Epidermal melanocyte (primary cell): ENCODE measurements around the gene EXO5.
"Not testable (repeated sequence)": the region's sequence is repeated elsewhere in the genome, so short reads cannot be mapped to it uniquely, and the experiment has no call there.

Experiments
- DNase-seq: peaks from one replicate; pipeline ENCODE4 v3.0.0; 2011; ENCODE audit warnings: low spot score; ENCODE audit not compliant: insufficient read length

EXO5 gene

GRCh38 chr1:40546957-40547356 lies 38.4 kb downstream of the EXO5 start:
- DNase-seq, result no peak

GRCh38 chr1:40553017-40553416 lies 44.5 kb downstream of the EXO5 start:
- no peak for DNase-seq

DNA sequence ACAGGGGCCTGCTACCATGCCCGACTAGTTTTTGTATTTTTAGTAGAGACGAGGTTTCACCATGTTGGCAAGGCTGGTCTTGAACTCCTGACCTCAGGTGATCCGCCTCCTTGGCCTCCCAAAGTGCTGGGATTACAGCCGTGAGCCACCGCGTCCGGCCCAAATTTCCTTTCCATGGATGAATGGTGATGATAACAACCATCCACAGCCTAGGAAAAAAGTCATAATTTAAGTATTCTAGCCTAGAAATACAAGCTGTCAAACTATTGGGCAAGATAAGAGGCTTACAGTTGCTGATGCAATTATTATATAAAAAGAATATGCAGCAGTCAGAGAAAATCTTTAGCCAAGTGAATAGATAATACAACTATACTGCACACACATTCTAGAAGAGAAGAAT lies 46.2 kb downstream of the EXO5 start:
- DNase-seq, result not testable (repeated sequence)

GRCh38 chr1:40556121-40556520 lies 47.6 kb downstream of the EXO5 start:
- no peak for DNase-seq

- DNase-seq, result not testable (repeated sequence)
Measured at GRCh38 chr1:40558241-40558640, 49.7 kb downstream of the EXO5 start.

DNA sequence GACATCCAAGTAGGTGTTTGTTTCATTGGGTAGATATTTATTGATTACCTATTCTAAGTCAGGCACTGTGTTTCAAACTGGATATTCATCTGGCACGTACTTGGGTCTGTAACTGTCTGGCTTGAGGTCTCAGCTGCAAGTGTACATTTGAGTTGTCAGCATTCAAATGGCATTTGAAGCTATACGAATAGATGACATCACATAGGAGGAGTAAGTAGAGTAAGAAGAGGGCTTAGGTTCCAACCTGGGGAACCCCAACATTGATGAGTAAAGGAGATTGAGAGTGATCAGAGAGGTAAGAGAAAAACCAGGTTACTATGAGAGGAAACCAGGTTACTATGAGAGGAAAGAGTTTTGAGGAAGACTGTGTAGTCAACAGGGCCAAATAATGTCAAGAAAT lies 53.6 kb downstream of the EXO5 start:
- no peak for DNase-seq

GRCh38 chr1:40563266-40563665 lies 54.7 kb downstream of the EXO5 start:
- DNase-seq, result no peak

- no peak for DNase-seq
Measured at GRCh38 chr1:40564506-40564905, 55.9 kb downstream of the EXO5 start.

DNA sequence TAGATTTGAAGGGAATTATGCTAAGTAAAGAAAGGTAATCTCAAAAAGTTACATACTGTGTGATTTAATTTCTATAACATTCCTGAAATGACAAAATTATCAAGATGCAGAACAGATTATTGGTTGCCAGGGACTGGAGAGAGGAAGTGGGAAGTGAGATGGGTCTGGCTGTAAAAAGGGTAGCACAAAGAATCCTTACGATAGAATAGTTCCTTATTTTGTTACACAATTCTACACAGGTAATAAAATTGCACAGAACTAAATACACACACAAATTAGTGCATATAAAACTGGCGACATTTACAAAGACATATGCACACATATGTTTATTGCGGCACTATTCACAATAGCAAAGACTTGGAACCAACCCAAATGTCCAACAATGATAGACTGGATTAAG lies 56.3 kb downstream of the EXO5 start:
- no peak for DNase-seq
